ENCODE results near the gene ATP1A2. TPM values are rescaled to one million over a fixed set of nuclear protein-coding genes. Genes with fewer than 3 reads are reported as not detected.
A peak's percentile ranks its signal among the peaks of the same experiment; 100 is the strongest.

ATP1A2 gene
- total and polyA plus RNA-seq, 2 of the 8 experiments (the other 6 are each of a cell fraction or from before 2014, with no cell fraction given), result 39.7 to 40.8 TPM

- Histone ChIP-seq H3K9me3 (ENCODE audit: insufficient read depth in 2 of 2, low read depth in 1 of 2, low read length in 1 of 2) (no peaks in the 10 kb centered on the region), H3K27me3 (replicated peaks in 1 of 4; ENCODE audit: control insufficient read depth in 3 of 4, extremely low read depth in 1 of 4, insufficient read depth in 3 of 4, low read length in 3 of 4) (peaks cover 0 to 22% (median 10%) of the 10 kb centered on the region in 4 experiments; a peak in 6 of 7 replicates), H3K9ac (replicated peaks in 1 of 4; ENCODE audit: extremely low read depth in 1 of 4, low read depth in 3 of 4, low read length in 3 of 4) (no peak overlapping the region), H2BK5ac (ENCODE audit: low read depth, low read length) (no peak overlapping the region), H3K23ac (ENCODE audit: insufficient read length) (no peak overlapping the region), H3K56ac (replicated peaks; ENCODE audit: insufficient read length, low read depth, low read length) (no peak overlapping the region), H3K4me2 (ENCODE audit: insufficient read depth in 1 of 2, low read depth in 2 of 2, low read length in 2 of 2) (no peak overlapping the region), H2BK120ac (replicated peaks; ENCODE audit: low read depth, low read length) (no peak overlapping the region), H4K20me1 (replicated peaks in 1 of 2; ENCODE audit: control insufficient read depth in 1 of 2, insufficient read depth in 2 of 2, low read length in 2 of 2) (no peaks in the 10 kb centered on the region), H3K4me1 (replicated peaks in 1 of 4; ENCODE audit: control insufficient read depth in 3 of 4, insufficient read depth in 4 of 4, low read length in 3 of 4) (no peaks in the 10 kb centered on the region), H2BK15ac (ENCODE audit: low read length) (no peak overlapping the region), H3K14ac (ENCODE audit: insufficient read length) (no peak overlapping the region), H3K23me2 (ENCODE audit: low read depth, low read length) (no peaks in the 10 kb centered on the region), H2AFZ (ENCODE audit: low read length) (no peak overlapping the region), H3K4me3 (ENCODE audit: extremely low read depth in 1 of 4, insufficient read depth in 2 of 4, low read depth in 3 of 4, low read length in 4 of 4) (no peak overlapping the region), H4K5ac (ENCODE audit: insufficient read length, low read depth, low read length) (no peak overlapping the region), H3K79me1 (ENCODE audit: low read depth, low read length) (no peaks in the 10 kb centered on the region), H2BK12ac (ENCODE audit: low read depth, low read length) (no peak overlapping the region), H4K91ac (replicated peaks; ENCODE audit: insufficient read length, low read length) (no peak overlapping the region), H3K79me2 (ENCODE audit: control insufficient read depth in 1 of 2, insufficient read depth in 2 of 2, low read length in 2 of 2) (no peaks in the 10 kb centered on the region), H3K4ac (replicated peaks; ENCODE audit: insufficient read length, low read depth, low read length) (no peak overlapping the region), H4K8ac (ENCODE audit: extremely low read depth, insufficient read depth, low read length) (no peak overlapping the region), H3K27ac (ENCODE audit: low read depth, low read length) (no peak overlapping the region), H2AK5ac (ENCODE audit: low read depth, low read length) (no peak overlapping the region), H3K36me3 (ENCODE audit: control insufficient read depth in 2 of 4, insufficient read depth in 4 of 4, low read length in 3 of 4) (no peaks in the 10 kb centered on the region), H3K18ac (ENCODE audit: extremely low read depth, low read length) (no peak overlapping the region), H2BK20ac (ENCODE audit: low read length) (0 out of 2 replicates have a peak overlapping the region, but pooled peaks have one; percentile 21)
- no peak for FAIRE-seq
- ChIA-PET CTCF (ENCODE audit: partially characterized antibody) (interaction anchor here (0.7 to 50.1 kb wide), 18 partner anchors 3 to 299 kb away, joined by 3 to 1874 read pairs (median 8); partner anchors contain the start of genes ATP1A4, IGSF8, KCNJ10 and KCNJ9), POLR2A (ENCODE audit: partially characterized antibody) (interaction anchor here (1.2 to 1.7 kb wide), 2 partner anchors 8 to 18 kb away, joined by 3 to 4 read pairs; no protein-coding TSS in a partner anchor)
- TF ChIP-seq CBX8 (IDR thresholded peaks at IDR 0.05; ENCODE audit: borderline replicate concordance, low read depth, low read length), result no peak
- TF ChIP-seq KDM5A (IDR thresholded peaks at IDR 0.05; ENCODE audit: low read length), result no peak
- no peak for TF ChIP-seq GABPA (IDR thresholded peaks at IDR 0.05; ENCODE audit: borderline replicate concordance, insufficient read depth, low read length)
- no peak for TF ChIP-seq RNF2 (IDR thresholded peaks at IDR 0.05; ENCODE audit: borderline replicate concordance, low read depth, low read length, missing control alignments, poor library complexity, severe bottlenecking)
- no peak for TF ChIP-seq SIX5 (IDR thresholded peaks at IDR 0.05; ENCODE audit: low read depth, low read length)
- TF ChIP-seq RXRA (IDR thresholded peaks at IDR 0.05; ENCODE audit: insufficient read depth, low read depth, low read length), result no peak
- TF ChIP-seq TBP (IDR thresholded peaks at IDR 0.05; ENCODE audit: low read depth, low read length), result no peak
- TF ChIP-seq, protein P1, sequence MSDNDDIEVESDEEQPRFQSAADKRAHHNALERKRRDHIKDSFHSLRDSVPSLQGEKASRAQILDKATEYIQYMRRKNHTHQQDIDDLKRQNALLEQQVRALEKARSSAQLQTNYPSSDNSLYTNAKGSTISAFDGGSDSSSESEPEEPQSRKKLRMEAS (IDR thresholded peaks at IDR 0.05), result no peak
- no peak for TF ChIP-seq FOSL1 (IDR thresholded peaks at IDR 0.05; ENCODE audit: insufficient read depth, low read depth, low read length)
- TF ChIP-seq CHD1 (IDR thresholded peaks at IDR 0.05; ENCODE audit: low read depth, low read length), result no peak
- TF ChIP-seq RFX5 (IDR thresholded peaks at IDR 0.05; ENCODE audit: borderline replicate concordance, low read depth, low read length), result no peak
- TF ChIP-seq JUN (IDR thresholded peaks at IDR 0.05; ENCODE audit: low read depth, low read length), result no peak
- TF ChIP-seq USF2 (IDR thresholded peaks at IDR 0.05; ENCODE audit: low read length), result no peak
- TF ChIP-seq POU5F1 (IDR thresholded peaks at IDR 0.05; ENCODE audit: low read depth, low read length), result no peak
- DNase-seq (ENCODE audit: low read depth in 1 of 2, low spot score in 2 of 2), result no peak
Measured at GRCh38 chr1:160077486-160077885, 38.1 kb upstream of the ATP1A2 start.
